ENCODE measurements around the gene COL6A3. TPM values are rescaled to one million over a fixed set of nuclear protein-coding genes. Genes with fewer than 3 reads are reported as not detected.

Gene COL6A3
- total and polyA plus RNA-seq, 9 of the 15 experiments (the other 6 are each of a cell fraction or from before 2014, with no cell fraction given), result 0.07 to 4.1 (median 1.5) TPM

DNA sequence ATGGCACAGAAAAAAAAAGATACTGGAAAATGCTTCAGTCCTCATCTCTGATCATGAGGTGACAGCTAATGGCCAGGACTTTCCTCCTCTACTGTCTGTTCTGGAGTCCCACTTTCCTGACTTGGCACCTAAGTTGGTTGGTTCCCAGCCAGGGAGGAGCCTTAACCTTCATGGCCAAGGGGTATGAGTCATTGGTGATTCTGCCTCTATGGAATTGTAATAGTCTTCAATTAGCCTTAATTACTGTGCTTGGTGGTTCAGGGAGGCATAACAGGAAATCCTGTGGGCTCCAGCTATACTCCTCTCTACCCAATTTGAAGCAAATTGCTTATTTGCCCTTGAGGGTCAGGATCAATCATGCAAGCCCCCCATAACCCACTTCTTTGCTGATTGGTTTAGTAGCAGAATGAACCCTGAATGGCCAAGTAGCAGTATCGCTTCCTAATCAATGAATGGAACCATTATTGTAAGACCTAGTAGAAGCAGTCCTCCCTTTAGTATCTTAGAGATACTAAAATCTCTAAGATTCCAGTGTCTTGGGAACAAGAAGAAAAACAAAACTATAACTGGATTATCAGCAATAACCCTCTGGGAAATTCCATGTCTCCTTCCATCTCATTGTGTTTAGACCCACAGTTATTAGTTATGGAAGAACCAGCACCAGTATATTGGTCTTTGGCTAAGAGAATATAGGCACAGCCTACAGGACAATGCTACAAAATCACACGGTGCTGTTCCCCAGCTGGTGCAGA, 109.0 kb downstream of the COL6A3 start:
- in situ Hi-C loops (cut with MboI), result no loop called here
- Histone ChIP-seq H3K27me3 (ENCODE audit: control insufficient read depth in 2 of 2, insufficient read depth in 2 of 2, low read length in 2 of 2) (peaks cover 0 to 11% of the 10 kb centered on the region in 2 experiments; a peak in 2 of 5 replicates), H3K4me1 (replicated peaks in 1 of 2; ENCODE audit: control insufficient read depth in 2 of 2, insufficient read depth in 2 of 2, low read length in 2 of 2) (no peaks in the 10 kb centered on the region), H3K36me3 (ENCODE audit: control insufficient read depth, insufficient read depth, low read length) (no peaks in the 10 kb centered on the region), H3K79me2 (ENCODE audit: control insufficient read depth, insufficient read depth, low read length) (no peaks in the 10 kb centered on the region), H3K27ac (ENCODE audit: extremely low read depth, low read depth, low read length) (no peak overlapping the region), H3K4me3 (no peak overlapping the region), H3K4me2 (ENCODE audit: insufficient read depth, low read length) (no peak overlapping the region), H3K9me1 (ENCODE audit: control insufficient read depth, insufficient read depth, low read length) (no peaks in the 10 kb centered on the region), H3K9ac (ENCODE audit: insufficient read depth in 1 of 2, low read depth in 2 of 2, low read length in 2 of 2) (no peak overlapping the region), H4K20me1 (replicated peaks; ENCODE audit: control insufficient read depth, insufficient read depth, low read length) (no peaks in the 10 kb centered on the region), H2AFZ (ENCODE audit: low read depth, low read length) (no peak overlapping the region), H3K9me3 (replicated peaks; ENCODE audit: control insufficient read depth, insufficient read depth, low read depth, low read length) (no peaks in the 10 kb centered on the region)
- intact Hi-C loops (cut with micrococcal nuclease), result no loop called here
- no peak for DNase-seq (ENCODE audit: extremely low read depth in 1 of 4, low spot score in 3 of 4)
- BruUV-seq (replicated peaks), result no TSS peak
- ChIA-PET POLR2A (no interaction called here), CTCF (ENCODE audit: low intra/inter-chr PET ratio) (no interaction called here)
- no peak for FAIRE-seq
- WGBS (ENCODE audit: insufficient coverage, low coverage, missing lambda C conversion rate), result 0% methylated on average over 2 of the region's 2 CpGs
- ATAC-seq, result no peak
- TF ChIP-seq, protein P1, sequence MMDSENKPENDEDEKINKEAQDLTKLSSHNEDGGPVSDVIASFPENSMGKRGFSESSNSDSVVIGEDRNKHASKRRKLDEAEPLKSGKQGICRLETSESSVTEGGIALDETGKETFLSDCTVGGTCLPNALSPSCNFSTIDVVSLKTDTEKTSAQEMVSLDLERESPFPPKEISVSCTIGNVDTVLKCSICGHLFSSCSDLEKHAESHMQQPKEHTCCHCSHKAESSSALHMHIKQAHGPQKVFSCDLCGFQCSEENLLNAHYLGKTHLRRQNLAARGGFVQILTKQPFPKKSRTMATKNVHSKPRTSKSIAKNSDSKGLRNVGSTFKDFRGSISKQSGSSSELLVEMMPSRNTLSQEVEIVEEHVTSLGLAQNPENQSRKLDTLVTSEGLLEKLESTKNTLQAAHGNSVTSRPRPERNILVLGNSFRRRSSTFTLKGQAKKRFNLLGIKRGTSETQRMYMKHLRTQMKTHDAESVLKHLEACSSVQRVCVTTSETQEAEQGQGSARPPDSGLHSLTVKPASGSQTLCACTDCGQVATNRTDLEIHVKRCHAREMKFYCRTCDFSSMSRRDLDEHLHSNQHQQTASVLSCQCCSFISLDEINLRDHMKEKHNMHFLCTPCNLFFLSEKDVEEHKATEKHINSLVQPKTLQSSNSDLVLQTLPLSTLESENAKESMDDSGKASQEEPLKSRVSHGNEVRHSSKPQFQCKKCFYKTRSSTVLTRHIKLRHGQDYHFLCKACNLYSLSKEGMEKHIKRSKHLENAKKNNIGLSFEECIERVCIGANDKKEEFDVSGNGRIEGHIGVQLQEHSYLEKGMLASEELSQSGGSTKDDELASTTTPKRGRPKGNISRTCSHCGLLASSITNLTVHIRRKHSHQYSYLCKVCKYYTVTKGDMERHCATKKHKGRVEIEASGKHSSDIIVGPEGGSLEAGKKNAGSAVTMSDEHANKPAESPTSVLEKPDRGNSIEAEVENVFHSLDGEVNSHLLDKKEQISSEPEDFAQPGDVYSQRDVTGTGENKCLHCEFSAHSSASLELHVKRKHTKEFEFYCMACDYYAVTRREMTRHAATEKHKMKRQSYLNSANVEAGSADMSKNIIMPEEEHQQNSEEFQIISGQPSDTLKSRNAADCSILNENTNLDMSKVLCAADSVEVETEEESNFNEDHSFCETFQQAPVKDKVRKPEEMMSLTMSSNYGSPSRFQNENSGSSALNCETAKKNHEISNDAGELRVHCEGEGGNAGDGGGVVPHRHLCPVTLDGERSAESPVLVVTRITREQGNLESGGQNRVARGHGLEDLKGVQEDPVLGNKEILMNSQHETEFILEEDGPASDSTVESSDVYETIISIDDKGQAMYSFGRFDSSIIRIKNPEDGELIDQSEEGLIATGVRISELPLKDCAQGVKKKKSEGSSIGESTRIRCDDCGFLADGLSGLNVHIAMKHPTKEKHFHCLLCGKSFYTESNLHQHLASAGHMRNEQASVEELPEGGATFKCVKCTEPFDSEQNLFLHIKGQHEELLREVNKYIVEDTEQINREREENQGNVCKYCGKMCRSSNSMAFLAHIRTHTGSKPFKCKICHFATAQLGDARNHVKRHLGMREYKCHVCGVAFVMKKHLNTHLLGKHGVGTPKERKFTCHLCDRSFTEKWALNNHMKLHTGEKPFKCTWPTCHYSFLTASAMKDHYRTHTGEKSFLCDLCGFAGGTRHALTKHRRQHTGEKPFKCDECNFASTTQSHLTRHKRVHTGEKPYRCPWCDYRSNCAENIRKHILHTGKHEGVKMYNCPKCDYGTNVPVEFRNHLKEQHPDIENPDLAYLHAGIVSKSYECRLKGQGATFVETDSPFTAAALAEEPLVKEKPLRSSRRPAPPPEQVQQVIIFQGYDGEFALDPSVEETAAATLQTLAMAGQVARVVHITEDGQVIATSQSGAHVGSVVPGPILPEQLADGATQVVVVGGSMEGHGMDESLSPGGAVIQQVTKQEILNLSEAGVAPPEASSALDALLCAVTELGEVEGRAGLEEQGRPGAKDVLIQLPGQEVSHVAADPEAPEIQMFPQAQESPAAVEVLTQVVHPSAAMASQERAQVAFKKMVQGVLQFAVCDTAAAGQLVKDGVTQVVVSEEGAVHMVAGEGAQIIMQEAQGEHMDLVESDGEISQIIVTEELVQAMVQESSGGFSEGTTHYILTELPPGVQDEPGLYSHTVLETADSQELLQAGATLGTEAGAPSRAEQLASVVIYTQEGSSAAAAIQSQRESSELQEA (IDR thresholded peaks at IDR 0.05; ENCODE audit: low read depth), result no peak
- TF ChIP-seq, protein P2, sequence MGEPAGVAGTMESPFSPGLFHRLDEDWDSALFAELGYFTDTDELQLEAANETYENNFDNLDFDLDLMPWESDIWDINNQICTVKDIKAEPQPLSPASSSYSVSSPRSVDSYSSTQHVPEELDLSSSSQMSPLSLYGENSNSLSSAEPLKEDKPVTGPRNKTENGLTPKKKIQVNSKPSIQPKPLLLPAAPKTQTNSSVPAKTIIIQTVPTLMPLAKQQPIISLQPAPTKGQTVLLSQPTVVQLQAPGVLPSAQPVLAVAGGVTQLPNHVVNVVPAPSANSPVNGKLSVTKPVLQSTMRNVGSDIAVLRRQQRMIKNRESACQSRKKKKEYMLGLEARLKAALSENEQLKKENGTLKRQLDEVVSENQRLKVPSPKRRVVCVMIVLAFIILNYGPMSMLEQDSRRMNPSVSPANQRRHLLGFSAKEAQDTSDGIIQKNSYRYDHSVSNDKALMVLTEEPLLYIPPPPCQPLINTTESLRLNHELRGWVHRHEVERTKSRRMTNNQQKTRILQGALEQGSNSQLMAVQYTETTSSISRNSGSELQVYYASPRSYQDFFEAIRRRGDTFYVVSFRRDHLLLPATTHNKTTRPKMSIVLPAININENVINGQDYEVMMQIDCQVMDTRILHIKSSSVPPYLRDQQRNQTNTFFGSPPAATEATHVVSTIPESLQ (CRISPR knock-in tag; IDR thresholded peaks at IDR 0.05), result no peak
- TF ChIP-seq, protein P3, sequence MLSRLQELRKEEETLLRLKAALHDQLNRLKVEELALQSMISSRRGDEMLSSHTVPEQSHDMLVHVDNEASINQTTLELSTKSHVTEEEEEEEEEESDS (CRISPR knock-in tag; IDR thresholded peaks at IDR 0.05), result no peak
- TF ChIP-seq SMARCE1 (IDR thresholded peaks at IDR 0.05) (no peak), NFXL1 (CRISPR knock-in tag; IDR thresholded peaks at IDR 0.05) (no peak)
- TF ChIP-seq, protein P4, sequence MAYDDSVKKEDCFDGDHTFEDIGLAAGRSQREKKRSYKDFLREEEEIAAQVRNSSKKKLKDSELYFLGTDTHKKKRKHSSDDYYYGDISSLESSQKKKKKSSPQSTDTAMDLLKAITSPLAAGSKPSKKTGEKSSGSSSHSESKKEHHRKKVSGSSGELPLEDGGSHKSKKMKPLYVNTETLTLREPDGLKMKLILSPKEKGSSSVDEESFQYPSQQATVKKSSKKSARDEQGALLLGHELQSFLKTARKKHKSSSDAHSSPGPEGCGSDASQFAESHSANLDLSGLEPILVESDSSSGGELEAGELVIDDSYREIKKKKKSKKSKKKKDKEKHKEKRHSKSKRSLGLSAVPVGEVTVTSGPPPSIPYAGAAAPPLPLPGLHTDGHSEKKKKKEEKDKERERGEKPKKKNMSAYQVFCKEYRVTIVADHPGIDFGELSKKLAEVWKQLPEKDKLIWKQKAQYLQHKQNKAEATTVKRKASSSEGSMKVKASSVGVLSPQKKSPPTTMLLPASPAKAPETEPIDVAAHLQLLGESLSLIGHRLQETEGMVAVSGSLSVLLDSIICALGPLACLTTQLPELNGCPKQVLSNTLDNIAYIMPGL (CRISPR knock-in tag; IDR thresholded peaks at IDR 0.05), result no peak
- TF ChIP-seq, protein P5, sequence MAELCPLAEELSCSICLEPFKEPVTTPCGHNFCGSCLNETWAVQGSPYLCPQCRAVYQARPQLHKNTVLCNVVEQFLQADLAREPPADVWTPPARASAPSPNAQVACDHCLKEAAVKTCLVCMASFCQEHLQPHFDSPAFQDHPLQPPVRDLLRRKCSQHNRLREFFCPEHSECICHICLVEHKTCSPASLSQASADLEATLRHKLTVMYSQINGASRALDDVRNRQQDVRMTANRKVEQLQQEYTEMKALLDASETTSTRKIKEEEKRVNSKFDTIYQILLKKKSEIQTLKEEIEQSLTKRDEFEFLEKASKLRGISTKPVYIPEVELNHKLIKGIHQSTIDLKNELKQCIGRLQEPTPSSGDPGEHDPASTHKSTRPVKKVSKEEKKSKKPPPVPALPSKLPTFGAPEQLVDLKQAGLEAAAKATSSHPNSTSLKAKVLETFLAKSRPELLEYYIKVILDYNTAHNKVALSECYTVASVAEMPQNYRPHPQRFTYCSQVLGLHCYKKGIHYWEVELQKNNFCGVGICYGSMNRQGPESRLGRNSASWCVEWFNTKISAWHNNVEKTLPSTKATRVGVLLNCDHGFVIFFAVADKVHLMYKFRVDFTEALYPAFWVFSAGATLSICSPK (IDR thresholded peaks at IDR 0.05; ENCODE audit: borderline replicate concordance), result no peak

All from K562 (cell line).